Suprapubic skin (tissue), 4 donors: Measurements from ENCODE around the gene OSMR. TPM values are rescaled to one million over a fixed set of nuclear protein-coding genes. Genes with fewer than 3 reads are reported as not detected.
A peak's percentile ranks its signal among the peaks of the same experiment; 100 is the strongest.

Source experiments
- DNase-seq, 2 donors: peaks; one replicate each; pipeline ENCODE4 v3.0.0-alpha.2; 2019; ENCODE audit warnings: low spot score in 2 of 2
- H3K27ac ChIP-seq: fragments of 200-600 bp; sonication (generic); one replicate; pipeline ENCODE4 v1.5.1; 2019
- H3K27me3 ChIP-seq: fragments of 200-600 bp; sonication (generic); one replicate; pipeline ENCODE4 v1.5.1; 2019
- H3K36me3 ChIP-seq: fragments of 200-600 bp; sonication (generic); one replicate; pipeline ENCODE4 v1.5.1; 2019
- H3K4me1 ChIP-seq: fragments of 200-600 bp; sonication (generic); one replicate; pipeline ENCODE4 v1.5.1; 2019
- H3K4me3 ChIP-seq: fragments of 200-600 bp; sonication (generic); one replicate; pipeline ENCODE4 v1.5.1; 2019; ENCODE audit warnings: mild to moderate bottlenecking
- H3K9me3 ChIP-seq: fragments of 200-600 bp; sonication (generic); one replicate; pipeline ENCODE4 v1.5.1; 2019
- CTCF ChIP-seq, 2 donors: fragments of 200-600 bp in 1 of 2; fragments of 450-650 bp in 1 of 2; sonication (generic) in 1 of 2; IDR thresholded peaks; one replicate each; pipeline ENCODE4 v1.5.1; 2016 to 2019; ENCODE audit warnings: antibody characterized with exemption in 2 of 2, mild to moderate bottlenecking in 1 of 2, moderate library complexity in 1 of 2
- EP300 ChIP-seq: sonication (generic); formaldehyde crosslinking; IDR thresholded peaks from one replicate; pipeline ENCODE4 v1.6.1; 2017; ENCODE audit warnings: antibody characterized with exemption
- POLR2A ChIP-seq, 2 donors: fragments of 450-650 bp; IDR thresholded peaks; one replicate each; pipeline ENCODE4 v1.6.1; 2017; ENCODE audit warnings: antibody characterized with exemption in 2 of 2, mild to moderate bottlenecking in 2 of 2, moderate library complexity in 2 of 2
- POLR2AphosphoS5 ChIP-seq, 3 donors: sonication (generic); formaldehyde crosslinking; IDR thresholded peaks; one replicate each; pipeline ENCODE4 v1.6.1; 2017; ENCODE audit warnings: antibody characterized with exemption in 3 of 3
- WGBS: methylation state at CpG from one replicate; pipeline ENCODE4 v1.1.5; 2018; 5-methylcytosine and 5-hydroxymethylcytosine counted together
- total RNA-seq, 4 donors: library from RNA; depleted of rRNA; stranded (reverse); fragments of >200 nt; gene quantifications; one replicate each; pipeline ENCODE4 v1.1.0, GENCODE V29; 2016

OSMR gene
- total RNA-seq = 10 to 100 TPM; 20.0 to 44.3 (median 22.0) TPM

- 0% methylated on average over 30 of the region's 89 CpGs for WGBS
- Histone ChIP-seq H3K36me3 (peaks cover 4% of the 10 kb centered on the region), H3K27me3 (no peaks in the 10 kb centered on the region), H3K4me1 (peaks cover 30% of the 10 kb centered on the region), H3K4me3 (peak within 1 kb of the TSS; percentile 79), H3K27ac (peak within 1 kb of the TSS; percentile 94), H3K9me3 (no peaks in the 10 kb centered on the region)
- DNase-seq = peak; percentile 96 to 97
- TF ChIP-seq CTCF (IDR thresholded peaks at IDR 0.05) (no peak), POLR2AphosphoS5 (IDR thresholded peaks at IDR 0.05) (peak in 2 of 3 donors; percentile 76 to 84), POLR2A (IDR thresholded peaks at IDR 0.05) (peak; percentile 13 to 74), EP300 (peak; percentile 65)
Measured at GRCh38 chr5:38845526-38846378, at the start of gene OSMR. Gene OSMR (plus strand): TSS chr5:38846012. CDS start chr5:38869045, 23,033 bp downstream.

- H3K4me1 ChIP-seq = peaks cover 26% of the 10 kb centered on the region
- no peak overlapping the region for H3K4me3 ChIP-seq
- H3K27ac ChIP-seq = peak overlapping the region; percentile 62
- no peaks in the 10 kb centered on the region for H3K27me3 ChIP-seq
- TF ChIP-seq POLR2A (IDR thresholded peaks at IDR 0.05) (no peak), EP300 (no peak), POLR2AphosphoS5 (IDR thresholded peaks at IDR 0.05) (no peak), CTCF (IDR thresholded peaks at IDR 0.05) (no peak)
- no peak for DNase-seq
- H3K9me3 ChIP-seq = no peaks in the 10 kb centered on the region
- no peaks in the 10 kb centered on the region for H3K36me3 ChIP-seq
Measured at GRCh38 chr5:38796742-38797108, 49.1 kb upstream of the OSMR start.

GRCh38 chr5:38797838-38798237 is 48.0 kb upstream of the OSMR start:
- no peaks in the 10 kb centered on the region for H3K36me3 ChIP-seq
- TF ChIP-seq POLR2AphosphoS5 (IDR thresholded peaks at IDR 0.05) (no peak), POLR2A (IDR thresholded peaks at IDR 0.05) (no peak), EP300 (no peak)
- no peaks in the 10 kb centered on the region for H3K27me3 ChIP-seq
- peaks cover 26% of the 10 kb centered on the region for H3K4me1 ChIP-seq
- H3K27ac ChIP-seq = peak overlapping the region; percentile 62
- no peaks in the 10 kb centered on the region for H3K9me3 ChIP-seq
- DNase-seq = no peak
- no peak overlapping the region for H3K4me3 ChIP-seq
- WGBS = 80% methylated on average over 12 of the region's 12 CpGs

GRCh38 chr5:38799556-38800377 is 46.0 kb upstream of the OSMR start:
- H3K36me3 ChIP-seq = no peaks in the 10 kb centered on the region
- WGBS = 66% methylated on average over 13 of the region's 13 CpGs
- H3K4me3 ChIP-seq = no peak overlapping the region
- DNase-seq = no peak
- H3K4me1 ChIP-seq = peaks cover 26% of the 10 kb centered on the region
- H3K9me3 ChIP-seq = no peaks in the 10 kb centered on the region
- no peak for TF ChIP-seq CTCF (IDR thresholded peaks at IDR 0.05)
- peak overlapping the region; percentile 18 for H3K27ac ChIP-seq
- H3K27me3 ChIP-seq = no peaks in the 10 kb centered on the region

GRCh38 chr5:38800515-38800914 is 45.3 kb upstream of the OSMR start:
- 62% methylated on average over 3 of the region's 3 CpGs for WGBS
- Histone ChIP-seq H3K36me3 (no peaks in the 10 kb centered on the region), H3K4me1 (peaks cover 20% of the 10 kb centered on the region), H3K27ac (no peak overlapping the region), H3K9me3 (no peaks in the 10 kb centered on the region), H3K4me3 (no peak overlapping the region), H3K27me3 (no peaks in the 10 kb centered on the region)
- no peak for DNase-seq
- TF ChIP-seq EP300 = no peak
- TF ChIP-seq POLR2AphosphoS5 (IDR thresholded peaks at IDR 0.05) = no peak
- TF ChIP-seq POLR2A (IDR thresholded peaks at IDR 0.05) = no peak

GRCh38 chr5:38802125-38802524 is 43.7 kb upstream of the OSMR start:
- H3K27me3 ChIP-seq = no peaks in the 10 kb centered on the region
- TF ChIP-seq POLR2A (IDR thresholded peaks at IDR 0.05) = no peak
- TF ChIP-seq POLR2AphosphoS5 (IDR thresholded peaks at IDR 0.05) = no peak
- no peak for TF ChIP-seq CTCF (IDR thresholded peaks at IDR 0.05)
- no peak for TF ChIP-seq EP300
- no peak for DNase-seq
- no peaks in the 10 kb centered on the region for H3K9me3 ChIP-seq
- 92% methylated on average over 4 of the region's 4 CpGs for WGBS
- no peak overlapping the region for H3K4me3 ChIP-seq
- H3K27ac ChIP-seq = no peak overlapping the region
- H3K36me3 ChIP-seq = no peaks in the 10 kb centered on the region
- peaks cover 20% of the 10 kb centered on the region for H3K4me1 ChIP-seq
